HG03575 (cell line): ENCODE data around the gene SLC22A13.

Experiments
- ATAC-seq: cut with Tn5 transposase; IDR thresholded peaks from one replicate; pipeline ENCODE4 v1.9.1; 2021; ENCODE audit not compliant: unreplicated experiment, insufficient number of reproducible peaks, low FRiP score; ENCODE audit errors: extremely low read depth

SLC22A13 gene

GRCh38 chr3:38257583-38257982 is 8.0 kb upstream of the SLC22A13 start:
- no peak for ATAC-seq

- no peak for ATAC-seq
Measured at GRCh38 chr3:38260474-38260873, 5.1 kb upstream of the SLC22A13 start.

DNA sequence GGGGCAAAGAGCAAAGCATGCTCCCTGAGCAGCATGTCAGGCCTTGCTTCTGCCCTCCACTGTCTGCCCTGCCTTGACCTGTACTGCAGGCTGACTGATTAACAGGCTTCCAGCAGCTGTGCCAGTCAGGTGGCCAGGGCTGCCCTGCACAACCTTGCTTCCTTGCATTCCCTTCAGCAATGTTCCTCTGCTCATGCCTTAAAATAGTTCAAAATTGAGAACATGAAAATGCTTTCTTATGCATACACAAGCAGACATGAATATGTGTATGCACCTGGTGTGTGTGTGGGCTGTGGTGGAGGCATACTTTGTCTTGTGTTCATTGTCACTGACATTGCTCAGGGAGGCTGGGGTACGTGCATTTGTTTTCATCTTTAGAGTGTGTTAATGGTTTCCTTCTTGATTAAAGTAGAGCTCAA is 1.2 kb upstream of the SLC22A13 start:
- ATAC-seq, result no peak

- ATAC-seq, result no peak
Measured at GRCh38 chr3:38264779-38265178, 833 bp upstream of the SLC22A13 start.

DNA sequence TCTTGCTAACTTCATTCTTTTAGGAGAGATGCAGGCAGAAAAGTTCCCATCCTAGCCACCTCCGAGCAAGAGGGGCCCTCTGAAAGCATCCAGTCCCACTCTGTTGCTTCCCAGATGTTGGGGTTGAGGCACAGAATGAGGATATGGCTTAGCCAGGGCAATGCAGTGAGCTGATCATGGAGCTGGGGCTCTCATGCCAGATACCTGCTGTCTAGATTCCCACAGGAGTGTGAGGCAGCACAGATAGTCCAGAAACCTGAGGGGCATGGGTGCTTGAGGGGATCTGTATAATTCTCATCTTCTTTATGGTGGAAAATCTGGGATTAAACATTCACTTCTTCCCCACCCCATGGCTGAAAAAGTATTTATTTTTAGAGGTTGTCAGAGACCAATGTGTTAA is 1.2 kb downstream of the SLC22A13 start:
- no peak for ATAC-seq

- no peak for ATAC-seq
Measured at GRCh38 chr3:38267662-38268061, 2.0 kb downstream of the SLC22A13 start.

- ATAC-seq, result no peak
Measured at GRCh38 chr3:38268087-38268486, 2.5 kb downstream of the SLC22A13 start.

DNA sequence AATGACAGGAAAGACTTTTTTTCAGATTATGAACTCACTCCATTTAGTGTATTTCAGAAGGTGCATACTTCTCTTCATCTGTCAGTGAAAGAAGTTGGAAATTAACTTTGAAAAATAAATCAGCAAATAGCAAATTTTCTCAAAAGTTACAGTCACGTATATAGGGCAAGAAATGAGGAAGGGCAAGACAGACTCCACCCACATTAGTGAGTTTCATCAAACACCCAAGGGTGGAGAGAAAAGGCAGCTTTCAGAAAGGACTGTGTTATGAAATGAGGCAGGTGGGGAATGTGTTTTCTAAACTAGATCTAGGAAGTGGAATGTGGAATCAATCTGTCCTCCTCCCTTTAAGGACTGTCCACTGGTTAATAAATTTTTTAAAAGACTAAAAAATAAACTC is 2.9 kb downstream of the SLC22A13 start:
- no peak for ATAC-seq

DNA sequence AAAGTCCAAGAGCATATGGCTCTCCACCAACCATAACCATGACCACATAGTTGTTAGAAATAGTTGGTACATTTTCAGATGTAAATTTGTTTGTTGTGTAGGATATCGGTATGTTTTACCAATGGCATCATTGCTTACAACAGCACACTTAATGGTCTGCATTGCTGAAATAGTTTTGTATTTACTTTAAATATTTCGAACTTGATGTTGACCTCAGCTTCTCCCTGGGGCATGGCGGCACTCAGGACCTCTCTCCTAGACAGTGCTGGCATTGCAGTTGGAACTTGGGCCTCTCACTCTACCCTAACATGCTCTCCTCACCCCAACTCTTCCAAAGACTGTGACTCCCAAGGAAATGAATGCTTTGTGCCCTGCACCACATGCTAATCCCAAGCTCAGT is 5.0 kb downstream of the SLC22A13 start:
- ATAC-seq, result no peak

DNA sequence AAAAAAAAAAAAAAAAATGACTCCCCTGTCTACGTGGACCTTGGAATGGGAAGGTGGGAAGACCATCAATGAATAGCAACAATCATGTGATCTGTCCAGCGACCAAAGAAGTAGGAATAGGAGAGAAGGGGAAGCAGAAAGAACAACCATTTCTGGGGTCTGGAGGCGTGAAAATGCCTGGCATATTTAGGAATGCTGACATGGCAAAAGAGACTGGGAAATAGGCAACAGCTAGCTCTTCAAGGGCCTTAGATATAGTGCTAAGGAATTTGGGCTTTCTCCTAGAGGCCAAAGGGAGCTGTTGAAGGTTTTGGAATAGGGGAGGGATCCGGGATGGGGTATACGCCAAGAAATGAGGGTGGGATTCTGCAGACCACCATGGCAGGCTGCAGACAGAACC is 5.9 kb downstream of the SLC22A13 start:
- no peak for ATAC-seq

- ATAC-seq, result no peak
Measured at GRCh38 chr3:38274864-38275649, 9.4 kb downstream of the SLC22A13 start.

- no peak for ATAC-seq
Measured at GRCh38 chr3:38275658-38276057, 10.0 kb downstream of the SLC22A13 start.

DNA sequence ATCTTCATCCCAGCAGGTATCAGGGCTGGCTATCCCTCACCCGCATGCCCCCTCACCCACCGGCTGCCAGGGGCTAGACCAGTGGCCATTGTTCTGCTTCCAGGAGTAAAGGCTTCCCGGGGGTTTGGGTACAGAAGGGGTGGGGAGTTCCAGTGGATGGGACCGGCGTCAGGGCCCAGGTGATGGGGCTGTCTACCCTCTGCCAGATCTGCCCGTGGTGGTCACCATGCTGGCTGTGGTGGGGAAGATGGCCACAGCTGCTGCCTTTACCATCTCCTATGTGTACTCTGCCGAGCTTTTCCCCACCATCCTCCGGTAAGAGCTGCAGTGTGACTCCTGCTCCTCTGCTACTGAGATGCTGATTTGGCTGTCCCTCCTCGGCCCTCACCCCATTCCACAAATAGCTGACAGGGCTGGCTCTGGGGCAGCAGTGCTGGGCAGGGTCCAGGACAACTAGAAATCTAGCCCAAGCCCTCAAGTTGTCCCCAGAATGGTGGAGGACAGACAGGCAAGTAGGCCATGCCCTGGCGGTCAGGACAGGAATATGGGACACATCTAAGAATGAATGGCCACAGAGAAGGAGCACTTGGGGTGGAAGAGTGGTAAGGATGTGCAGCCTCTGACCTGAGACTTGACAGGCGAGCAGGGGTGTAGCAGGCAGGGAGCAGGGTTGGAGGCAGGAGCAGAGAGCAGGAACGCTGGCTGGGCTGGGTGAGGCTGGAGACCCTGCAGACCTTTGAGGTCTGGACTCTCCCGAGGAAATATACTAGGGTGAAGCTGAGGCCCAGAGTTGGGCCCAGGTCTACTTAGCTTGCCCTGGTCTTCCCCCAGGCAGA is 10.7 kb downstream of the SLC22A13 start:
- no peak for ATAC-seq

DNA sequence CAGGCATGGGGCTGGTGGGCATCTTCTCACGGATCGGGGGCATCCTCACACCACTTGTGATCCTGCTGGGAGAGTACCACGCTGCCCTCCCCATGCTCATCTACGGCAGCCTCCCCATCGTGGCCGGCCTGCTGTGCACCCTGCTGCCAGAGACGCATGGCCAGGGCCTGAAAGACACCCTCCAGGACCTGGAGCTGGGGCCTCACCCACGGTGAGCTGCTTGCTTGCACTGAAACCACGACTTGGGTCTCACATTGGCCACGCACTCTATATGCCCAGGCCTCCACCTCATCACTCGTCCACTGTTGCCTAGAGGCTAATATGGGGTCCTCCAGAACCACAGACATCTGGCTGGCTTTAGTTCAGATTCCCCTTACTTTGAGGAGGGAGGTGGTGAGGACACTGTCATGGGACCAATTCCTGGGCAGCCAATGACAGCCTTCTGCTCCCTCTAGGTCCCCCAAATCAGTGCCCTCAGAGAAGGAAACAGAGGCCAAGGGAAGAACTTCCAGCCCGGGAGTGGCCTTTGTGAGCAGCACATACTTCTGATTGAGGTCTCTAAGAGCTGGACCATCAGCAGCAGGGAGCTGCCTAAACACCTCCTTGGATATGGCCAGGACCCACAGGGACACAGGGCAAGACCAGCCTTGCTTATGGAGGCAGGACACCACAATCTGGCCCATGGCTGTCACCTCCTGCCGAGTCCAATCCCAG is 11.5 kb downstream of the SLC22A13 start:
- no peak for ATAC-seq

- ATAC-seq, result no peak
Measured at GRCh38 chr3:38278841-38279240, 13.2 kb downstream of the SLC22A13 start.

DNA sequence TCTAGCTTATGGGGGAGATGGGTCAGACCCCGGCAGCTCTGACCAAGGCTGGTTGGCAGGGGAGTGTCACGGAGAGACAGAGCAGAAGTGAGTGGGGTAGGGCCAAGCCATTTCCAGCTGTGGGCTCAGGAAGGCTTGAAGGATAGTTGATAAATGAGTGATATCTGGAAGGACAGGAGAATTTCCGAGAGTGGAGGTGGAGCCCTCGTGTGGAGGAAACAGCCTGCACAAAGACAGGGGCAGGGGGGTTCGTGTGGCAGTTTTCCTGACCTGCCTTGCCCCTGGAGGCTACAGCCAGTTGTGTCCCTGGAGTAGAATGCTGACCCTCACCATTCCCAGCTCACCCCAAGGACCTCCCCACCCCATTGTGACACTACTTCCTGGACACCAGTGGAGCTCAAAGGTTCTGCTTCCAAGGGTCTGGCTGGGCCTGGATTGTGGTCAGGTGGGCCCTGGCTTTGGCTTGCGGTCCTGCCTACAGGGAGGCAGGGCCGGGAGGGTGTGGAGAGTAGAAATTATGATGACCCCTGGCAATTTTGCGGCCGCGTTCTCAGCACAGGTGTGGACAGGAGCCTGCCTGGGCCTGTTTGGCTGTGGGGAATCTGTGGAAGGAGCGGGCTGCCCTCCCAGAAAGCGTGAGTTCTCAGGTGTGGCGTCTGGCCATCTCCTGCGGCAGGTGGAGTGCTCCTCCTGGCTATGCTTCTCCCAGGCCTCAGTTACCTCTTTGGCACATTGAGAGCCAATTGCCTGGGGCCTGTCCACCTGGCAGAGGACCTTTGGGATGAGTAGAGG is 16.5 kb downstream of the SLC22A13 start, which contains the start of gene SLC22A14:
SLC22A14 (plus strand) TSS at position 400 of the 792 bp plus-strand sequence. CDS start 23,733 bp downstream, outside the sequence.
- ATAC-seq, result no peak

GRCh38 chr3:38283810-38284755 is 18.5 kb downstream of the SLC22A13 start:
- no peak for ATAC-seq

GRCh38 chr3:38284756-38285150 is 19.1 kb downstream of the SLC22A13 start:
- no peak for ATAC-seq
